WTC11 (cell line): ENCODE data around the gene YBX2. TPM values are rescaled to one million over a fixed set of nuclear protein-coding genes. Genes with fewer than 3 reads are reported as not detected.
A peak's percentile ranks its signal among the peaks of the same experiment; 100 is the strongest.
"Not testable (repeated sequence)": the region's sequence is repeated elsewhere in the genome, so short reads cannot be mapped to it uniquely, and the experiment has no call there.

Source experiments
- ATAC-seq: fragments of 200-7000 bp; cut with Tn5 transposase; 2 replicates; pipeline ENCODE4 v1.10.0; 2021; ENCODE audit warnings: mild to moderate bottlenecking, moderate library complexity
- CTCF ChIA-PET: fragments of 300-600 bp; sonication (Branson Sonifier 250); formaldehyde crosslinking; loops from one replicate; lab custom pipeline; 2021; ENCODE audit warnings: antibody characterized with exemption; lab: Charles Lee
- POLR2A ChIA-PET: fragments of 350-600 bp; sonication (Branson Sonifier 250); formaldehyde crosslinking; loops from one replicate; lab custom pipeline; 2021; ENCODE audit warnings: antibody characterized with exemption; lab: Charles Lee
- DNase-seq: peaks from one replicate; pipeline ENCODE4 v3.0.0; 2021; ENCODE audit warnings: low spot score
- H3K27ac Mint-ChIP-seq: 2 replicates; pipeline ENCODE4 v1.8.0; 2021; ENCODE audit warnings: mixed read lengths
- H3K27me3 Mint-ChIP-seq: 2 replicates; pipeline ENCODE4 v1.8.0; 2021; ENCODE audit warnings: low read depth, mild to moderate bottlenecking, moderate library complexity, mixed read lengths
- H3K36me3 Mint-ChIP-seq: 2 replicates; pipeline ENCODE4 v1.8.0; 2021; ENCODE audit warnings: mixed read lengths
- H3K4me1 Mint-ChIP-seq: 2 replicates; pipeline ENCODE4 v1.8.0; 2022; ENCODE audit warnings: mixed read lengths
- H3K4me3 Mint-ChIP-seq: 2 replicates; pipeline ENCODE4 v1.8.0; 2021; ENCODE audit warnings: mild to moderate bottlenecking, moderate library complexity, mixed read lengths
- H3K9me3 Mint-ChIP-seq: 2 replicates; pipeline ENCODE4 v1.8.0; 2021; ENCODE audit warnings: mixed read lengths
- ATF1 ChIP-seq: sonication (generic); formaldehyde crosslinking; IDR thresholded peaks from 2 replicates; pipeline ENCODE4 v1.8.1; 2023; ENCODE audit warnings: mild to moderate bottlenecking, moderate library complexity, missing genetic modification reagents
- ELF4 ChIP-seq: sonication (generic); formaldehyde crosslinking; IDR thresholded peaks from 2 replicates; pipeline ENCODE4 v1.8.1; 2022; ENCODE audit warnings: low read depth, mild to moderate bottlenecking, moderate library complexity, missing genetic modification reagents
- ETV6 ChIP-seq: sonication (generic); formaldehyde crosslinking; IDR thresholded peaks from 2 replicates; pipeline ENCODE4 v1.8.1; 2022; ENCODE audit warnings: mild to moderate bottlenecking, missing genetic modification reagents
- FOXK1 ChIP-seq: sonication (generic); formaldehyde crosslinking; IDR thresholded peaks from 2 replicates; pipeline ENCODE4 v1.8.0; 2022; ENCODE audit warnings: mild to moderate bottlenecking, moderate library complexity, missing genetic modification reagents
- FOXP1 ChIP-seq: sonication (generic); formaldehyde crosslinking; IDR thresholded peaks from 2 replicates; pipeline ENCODE4 v1.8.0; 2022; ENCODE audit warnings: missing genetic modification reagents, mild to moderate bottlenecking, moderate library complexity, borderline replicate concordance
- GRHL2 ChIP-seq: fragments of 250-450 bp; sonication (Bioruptor Pico); IDR thresholded peaks from 2 replicates; pipeline ENCODE4 v1.8.0; 2022; ENCODE audit warnings: mild to moderate bottlenecking, moderate library complexity; ENCODE audit not compliant: insufficient replicate concordance, severe bottlenecking
- MYBL2 ChIP-seq: sonication (generic); formaldehyde crosslinking; IDR thresholded peaks from 2 replicates; pipeline ENCODE4 v1.8.1; 2023; ENCODE audit warnings: mild to moderate bottlenecking, moderate library complexity, missing genetic modification reagents
- NFE2L1 ChIP-seq: sonication (generic); formaldehyde crosslinking; IDR thresholded peaks from 2 replicates; pipeline ENCODE4 v1.8.1; 2023; ENCODE audit warnings: missing genetic modification reagents
- NR3C1 ChIP-seq: sonication (generic); formaldehyde crosslinking; conservative IDR thresholded peaks from 2 replicates; pipeline ENCODE4 v1.8.1; 2023; ENCODE audit warnings: low read depth, mild to moderate bottlenecking, missing genetic modification reagents
- PRRX2 ChIP-seq: fragments of 250-450 bp; sonication (Bioruptor Pico); IDR thresholded peaks from 2 replicates; pipeline ENCODE4 v1.8.0; 2021; ENCODE audit warnings: mild to moderate bottlenecking
- SP1 ChIP-seq: sonication (generic); formaldehyde crosslinking; conservative IDR thresholded peaks from 2 replicates; pipeline ENCODE4 v1.8.1; 2022; ENCODE audit warnings: missing genetic modification reagents
- TEAD1 ChIP-seq: sonication (generic); formaldehyde crosslinking; IDR thresholded peaks from 2 replicates; pipeline ENCODE4 v1.8.0; 2022; ENCODE audit warnings: mild to moderate bottlenecking, missing genetic modification reagents
- ZBTB21 ChIP-seq: sonication (generic); formaldehyde crosslinking; IDR thresholded peaks from 2 replicates; pipeline ENCODE4 v1.8.1; 2023; ENCODE audit warnings: mild to moderate bottlenecking, missing genetic modification reagents, borderline replicate concordance
- ZNF121 ChIP-seq: sonication (generic); formaldehyde crosslinking; IDR thresholded peaks from 2 replicates; pipeline ENCODE4 v1.8.0; 2023; ENCODE audit warnings: missing genetic modification reagents
- ZNF317 ChIP-seq: sonication (generic); formaldehyde crosslinking; IDR thresholded peaks from 2 replicates; pipeline ENCODE4 v1.8.1; 2023; ENCODE audit warnings: low read depth, mild to moderate bottlenecking, moderate library complexity, missing genetic modification reagents, borderline replicate concordance
- ZNF423 ChIP-seq: fragments of 250-450 bp; sonication (Bioruptor Pico); IDR thresholded peaks from 2 replicates; pipeline ENCODE4 v2.1.2; 2022; ENCODE audit warnings: mild to moderate bottlenecking, moderate library complexity
- total RNA-seq: library from RNA; stranded (reverse); gene quantifications from 3 replicates; pipeline ENCODE4 v1.2.3, GENCODE V29; 2021
- TF ChIP-seq, protein P1 (sequence below): sonication (generic); formaldehyde crosslinking; IDR thresholded peaks from 2 replicates; pipeline ENCODE4 v1.8.0; 2022; ENCODE audit warnings: mild to moderate bottlenecking, missing genetic modification reagents
- TF ChIP-seq, protein P2 (sequence below): sonication (generic); formaldehyde crosslinking; conservative IDR thresholded peaks from 2 replicates; pipeline ENCODE4 v1.8.1; 2023; ENCODE audit warnings: mild to moderate bottlenecking, low read depth, missing genetic modification reagents, moderate library complexity
- TF ChIP-seq, protein P3 (sequence below): sonication (generic); formaldehyde crosslinking; IDR thresholded peaks from 2 replicates; pipeline ENCODE4 v1.8.1; 2023; ENCODE audit warnings: mild to moderate bottlenecking, missing genetic modification reagents
- TF ChIP-seq, protein P4 (sequence below): sonication (generic); formaldehyde crosslinking; IDR thresholded peaks from 2 replicates; pipeline ENCODE4 v1.8.0; 2023; ENCODE audit warnings: missing genetic modification reagents, mild to moderate bottlenecking, borderline replicate concordance
- TF ChIP-seq, protein P5 (sequence below): sonication (generic); formaldehyde crosslinking; IDR thresholded peaks from 2 replicates; pipeline ENCODE4 v1.8.0; 2023; ENCODE audit warnings: mild to moderate bottlenecking, missing genetic modification reagents

Gene YBX2
- total RNA-seq, 1 experiment from 2014 or later, result 26.8 TPM

DNA sequence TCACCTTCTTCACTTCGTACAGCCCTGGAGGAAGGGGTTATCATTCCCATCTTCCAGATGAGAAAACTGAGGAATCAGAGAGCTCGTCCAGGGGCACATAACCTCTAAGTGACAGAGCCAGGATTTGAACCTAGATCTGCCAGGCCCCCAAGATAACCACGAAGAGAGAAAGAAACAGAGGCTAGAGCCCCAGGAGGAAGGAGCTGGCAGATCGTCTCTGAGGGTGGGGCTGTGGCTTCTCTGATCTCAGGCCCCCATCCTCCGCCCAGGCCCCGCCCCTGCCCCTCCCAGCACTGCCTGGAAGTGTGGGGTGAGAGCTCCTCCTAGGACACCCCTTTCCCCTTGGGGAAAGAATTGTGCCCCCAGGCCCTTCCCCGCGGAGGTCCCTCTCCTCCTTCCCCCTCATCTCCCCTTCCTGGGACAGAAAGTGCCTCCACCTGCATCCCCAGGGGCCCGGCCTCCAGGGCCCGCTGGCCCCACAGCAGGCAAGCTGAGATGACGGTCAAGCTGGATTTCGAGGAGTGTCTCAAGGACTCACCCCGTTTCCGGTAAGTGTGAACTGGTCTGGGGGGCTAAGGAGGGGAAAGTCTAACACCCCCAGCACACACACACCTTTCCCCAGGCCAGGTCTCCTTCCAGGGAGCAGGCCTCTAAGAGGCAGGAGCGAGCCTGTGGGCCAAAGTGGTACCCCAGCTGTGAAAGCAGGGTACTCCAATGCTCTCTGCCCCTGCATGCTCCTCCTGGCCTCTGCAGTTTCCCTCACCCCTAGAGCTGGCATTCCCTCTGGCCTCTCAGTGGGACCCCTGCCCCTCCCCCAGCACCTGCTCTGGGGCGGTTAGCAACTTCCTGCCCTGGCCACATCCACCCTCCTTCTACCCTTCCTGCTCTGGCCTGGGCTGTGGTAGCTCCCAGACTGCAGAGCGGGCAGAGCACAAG, 42.1 kb upstream of the YBX2 start, which contains the start of gene ACAP1:
Gene ACAP1 (plus strand): TSS at position 290 of the 936 bp plus-strand sequence. CDS start 206 bp downstream, at position 496.
- DNase-seq (peak; percentile 78), ATAC-seq (peak; percentile 96)
- H3K9me3 Mint-ChIP-seq, result no peaks in the 10 kb centered on the region
- peaks cover 6% of the 10 kb centered on the region; the same call in 1 of the 2 replicates for H3K36me3 Mint-ChIP-seq
- no peaks in the 10 kb centered on the region for H3K27me3 Mint-ChIP-seq
- H3K4me3 Mint-ChIP-seq, result peak within 1 kb of the TSS; percentile 63
- peaks cover 34% of the 10 kb centered on the region for H3K4me1 Mint-ChIP-seq
- ChIA-PET POLR2A (interaction anchor here (0.6 to 2.5 kb wide), 12 partner anchors 13 to 301 kb away, joined by 3 to 22 read pairs (median 4); partner anchors contain the start of genes GPS2, SLC16A13 and TMEM256), CTCF (interaction anchor here (0.6 to 2.8 kb wide), 29 partner anchors 7 to 380 kb away, joined by 3 to 20 read pairs (median 5); partner anchors contain the start of genes KCTD11, PLSCR3, SLC2A4 and SOX15)
- TF ChIP-seq GRHL2 (CRISPR knock-in tag), result no peak
- no peak for TF ChIP-seq PRRX2
- no peak for TF ChIP-seq NR3C1 (CRISPR knock-in tag)
- TF ChIP-seq, protein P1, sequence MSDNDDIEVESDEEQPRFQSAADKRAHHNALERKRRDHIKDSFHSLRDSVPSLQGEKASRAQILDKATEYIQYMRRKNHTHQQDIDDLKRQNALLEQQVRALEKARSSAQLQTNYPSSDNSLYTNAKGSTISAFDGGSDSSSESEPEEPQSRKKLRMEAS (CRISPR knock-in tag), result peak; percentile 61
- peak; percentile 64 for TF ChIP-seq SP1 (CRISPR knock-in tag)
- TF ChIP-seq, protein P2, sequence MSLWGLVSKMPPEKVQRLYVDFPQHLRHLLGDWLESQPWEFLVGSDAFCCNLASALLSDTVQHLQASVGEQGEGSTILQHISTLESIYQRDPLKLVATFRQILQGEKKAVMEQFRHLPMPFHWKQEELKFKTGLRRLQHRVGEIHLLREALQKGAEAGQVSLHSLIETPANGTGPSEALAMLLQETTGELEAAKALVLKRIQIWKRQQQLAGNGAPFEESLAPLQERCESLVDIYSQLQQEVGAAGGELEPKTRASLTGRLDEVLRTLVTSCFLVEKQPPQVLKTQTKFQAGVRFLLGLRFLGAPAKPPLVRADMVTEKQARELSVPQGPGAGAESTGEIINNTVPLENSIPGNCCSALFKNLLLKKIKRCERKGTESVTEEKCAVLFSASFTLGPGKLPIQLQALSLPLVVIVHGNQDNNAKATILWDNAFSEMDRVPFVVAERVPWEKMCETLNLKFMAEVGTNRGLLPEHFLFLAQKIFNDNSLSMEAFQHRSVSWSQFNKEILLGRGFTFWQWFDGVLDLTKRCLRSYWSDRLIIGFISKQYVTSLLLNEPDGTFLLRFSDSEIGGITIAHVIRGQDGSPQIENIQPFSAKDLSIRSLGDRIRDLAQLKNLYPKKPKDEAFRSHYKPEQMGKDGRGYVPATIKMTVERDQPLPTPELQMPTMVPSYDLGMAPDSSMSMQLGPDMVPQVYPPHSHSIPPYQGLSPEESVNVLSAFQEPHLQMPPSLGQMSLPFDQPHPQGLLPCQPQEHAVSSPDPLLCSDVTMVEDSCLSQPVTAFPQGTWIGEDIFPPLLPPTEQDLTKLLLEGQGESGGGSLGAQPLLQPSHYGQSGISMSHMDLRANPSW (CRISPR knock-in tag), result no peak
- no peak for TF ChIP-seq ELF4 (CRISPR knock-in tag)
- peak; percentile 73 for TF ChIP-seq ETV6 (CRISPR knock-in tag)
- peak; percentile 67; the same call in 1 of the 2 replicates for TF ChIP-seq MYBL2 (CRISPR knock-in tag)
- TF ChIP-seq ATF1, result no peak
- TF ChIP-seq, protein P3, sequence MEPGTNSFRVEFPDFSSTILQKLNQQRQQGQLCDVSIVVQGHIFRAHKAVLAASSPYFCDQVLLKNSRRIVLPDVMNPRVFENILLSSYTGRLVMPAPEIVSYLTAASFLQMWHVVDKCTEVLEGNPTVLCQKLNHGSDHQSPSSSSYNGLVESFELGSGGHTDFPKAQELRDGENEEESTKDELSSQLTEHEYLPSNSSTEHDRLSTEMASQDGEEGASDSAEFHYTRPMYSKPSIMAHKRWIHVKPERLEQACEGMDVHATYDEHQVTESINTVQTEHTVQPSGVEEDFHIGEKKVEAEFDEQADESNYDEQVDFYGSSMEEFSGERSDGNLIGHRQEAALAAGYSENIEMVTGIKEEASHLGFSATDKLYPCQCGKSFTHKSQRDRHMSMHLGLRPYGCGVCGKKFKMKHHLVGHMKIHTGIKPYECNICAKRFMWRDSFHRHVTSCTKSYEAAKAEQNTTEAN (CRISPR knock-in tag), result peak; percentile 60; the same call in 1 of the 2 replicates
- TF ChIP-seq, protein P4, sequence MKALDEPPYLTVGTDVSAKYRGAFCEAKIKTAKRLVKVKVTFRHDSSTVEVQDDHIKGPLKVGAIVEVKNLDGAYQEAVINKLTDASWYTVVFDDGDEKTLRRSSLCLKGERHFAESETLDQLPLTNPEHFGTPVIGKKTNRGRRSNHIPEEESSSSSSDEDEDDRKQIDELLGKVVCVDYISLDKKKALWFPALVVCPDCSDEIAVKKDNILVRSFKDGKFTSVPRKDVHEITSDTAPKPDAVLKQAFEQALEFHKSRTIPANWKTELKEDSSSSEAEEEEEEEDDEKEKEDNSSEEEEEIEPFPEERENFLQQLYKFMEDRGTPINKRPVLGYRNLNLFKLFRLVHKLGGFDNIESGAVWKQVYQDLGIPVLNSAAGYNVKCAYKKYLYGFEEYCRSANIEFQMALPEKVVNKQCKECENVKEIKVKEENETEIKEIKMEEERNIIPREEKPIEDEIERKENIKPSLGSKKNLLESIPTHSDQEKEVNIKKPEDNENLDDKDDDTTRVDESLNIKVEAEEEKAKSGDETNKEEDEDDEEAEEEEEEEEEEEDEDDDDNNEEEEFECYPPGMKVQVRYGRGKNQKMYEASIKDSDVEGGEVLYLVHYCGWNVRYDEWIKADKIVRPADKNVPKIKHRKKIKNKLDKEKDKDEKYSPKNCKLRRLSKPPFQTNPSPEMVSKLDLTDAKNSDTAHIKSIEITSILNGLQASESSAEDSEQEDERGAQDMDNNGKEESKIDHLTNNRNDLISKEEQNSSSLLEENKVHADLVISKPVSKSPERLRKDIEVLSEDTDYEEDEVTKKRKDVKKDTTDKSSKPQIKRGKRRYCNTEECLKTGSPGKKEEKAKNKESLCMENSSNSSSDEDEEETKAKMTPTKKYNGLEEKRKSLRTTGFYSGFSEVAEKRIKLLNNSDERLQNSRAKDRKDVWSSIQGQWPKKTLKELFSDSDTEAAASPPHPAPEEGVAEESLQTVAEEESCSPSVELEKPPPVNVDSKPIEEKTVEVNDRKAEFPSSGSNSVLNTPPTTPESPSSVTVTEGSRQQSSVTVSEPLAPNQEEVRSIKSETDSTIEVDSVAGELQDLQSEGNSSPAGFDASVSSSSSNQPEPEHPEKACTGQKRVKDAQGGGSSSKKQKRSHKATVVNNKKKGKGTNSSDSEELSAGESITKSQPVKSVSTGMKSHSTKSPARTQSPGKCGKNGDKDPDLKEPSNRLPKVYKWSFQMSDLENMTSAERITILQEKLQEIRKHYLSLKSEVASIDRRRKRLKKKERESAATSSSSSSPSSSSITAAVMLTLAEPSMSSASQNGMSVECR, result peak; percentile 62; the same call in 1 of the 2 replicates
- peak; percentile 71; the same call in 1 of the 2 replicates for TF ChIP-seq NFE2L1 (CRISPR knock-in tag)
- TF ChIP-seq ZBTB21, result no peak
- TF ChIP-seq, protein P5, sequence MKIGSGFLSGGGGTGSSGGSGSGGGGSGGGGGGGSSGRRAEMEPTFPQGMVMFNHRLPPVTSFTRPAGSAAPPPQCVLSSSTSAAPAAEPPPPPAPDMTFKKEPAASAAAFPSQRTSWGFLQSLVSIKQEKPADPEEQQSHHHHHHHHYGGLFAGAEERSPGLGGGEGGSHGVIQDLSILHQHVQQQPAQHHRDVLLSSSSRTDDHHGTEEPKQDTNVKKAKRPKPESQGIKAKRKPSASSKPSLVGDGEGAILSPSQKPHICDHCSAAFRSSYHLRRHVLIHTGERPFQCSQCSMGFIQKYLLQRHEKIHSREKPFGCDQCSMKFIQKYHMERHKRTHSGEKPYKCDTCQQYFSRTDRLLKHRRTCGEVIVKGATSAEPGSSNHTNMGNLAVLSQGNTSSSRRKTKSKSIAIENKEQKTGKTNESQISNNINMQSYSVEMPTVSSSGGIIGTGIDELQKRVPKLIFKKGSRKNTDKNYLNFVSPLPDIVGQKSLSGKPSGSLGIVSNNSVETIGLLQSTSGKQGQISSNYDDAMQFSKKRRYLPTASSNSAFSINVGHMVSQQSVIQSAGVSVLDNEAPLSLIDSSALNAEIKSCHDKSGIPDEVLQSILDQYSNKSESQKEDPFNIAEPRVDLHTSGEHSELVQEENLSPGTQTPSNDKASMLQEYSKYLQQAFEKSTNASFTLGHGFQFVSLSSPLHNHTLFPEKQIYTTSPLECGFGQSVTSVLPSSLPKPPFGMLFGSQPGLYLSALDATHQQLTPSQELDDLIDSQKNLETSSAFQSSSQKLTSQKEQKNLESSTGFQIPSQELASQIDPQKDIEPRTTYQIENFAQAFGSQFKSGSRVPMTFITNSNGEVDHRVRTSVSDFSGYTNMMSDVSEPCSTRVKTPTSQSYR, result peak; percentile 98
- 0 out of 2 replicates have a peak, but pooled peaks have one; percentile 51 for TF ChIP-seq FOXK1 (CRISPR knock-in tag)
- peak; percentile 79; the same call in 1 of the 2 replicates for TF ChIP-seq ZNF121 (CRISPR knock-in tag)
- no peak for TF ChIP-seq ZNF423 (CRISPR knock-in tag)
- TF ChIP-seq ZNF317, result no peak
- peak; percentile 64; the same call in 1 of the 2 replicates for TF ChIP-seq TEAD1 (CRISPR knock-in tag)
- peak; percentile 73; the same call in 1 of the 2 replicates for TF ChIP-seq FOXP1 (CRISPR knock-in tag)
- H3K27ac Mint-ChIP-seq, result peak within 1 kb of the TSS; percentile 98

DNA sequence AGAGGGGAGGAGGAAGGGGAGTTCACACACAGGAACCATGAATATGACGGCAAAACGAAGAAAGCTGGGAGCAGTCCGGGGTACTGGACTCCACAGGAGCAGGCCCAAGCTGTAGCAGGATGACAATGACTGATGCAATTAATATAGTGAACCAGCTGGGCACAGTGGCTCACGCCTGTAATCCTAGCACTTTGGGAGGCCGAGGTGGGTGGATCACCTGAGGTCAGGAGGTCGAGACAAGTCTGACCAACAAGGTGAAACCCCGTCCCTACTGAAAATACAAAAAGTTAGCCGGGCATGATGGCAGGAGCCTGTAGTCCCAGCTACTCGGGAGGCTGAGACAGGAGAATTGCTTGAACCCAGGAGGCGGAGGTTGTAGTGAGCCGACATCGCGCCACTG, 41.3 kb upstream of the YBX2 start:
- Mint-ChIP-seq H3K27ac (peak overlapping the region; percentile 92), H3K4me3 (peak overlapping the region; percentile 63; the same call in 1 of the 2 replicates)
- CTCF ChIA-PET, result interaction anchor here (0.6 to 2.8 kb wide), 14 partner anchors 12 to 321 kb away, joined by 3 to 20 read pairs (median 6); partner anchors contain the start of genes KCTD11, PLSCR3, SLC2A4 and TMEM102

More for the DNA sequence above, 41.3 kb upstream of the YBX2 start:
- H3K27me3 Mint-ChIP-seq, DNase-seq, H3K9me3 Mint-ChIP-seq, ATAC-seq, H3K36me3 Mint-ChIP-seq: not testable (repeated sequence)
- POLR2A ChIA-PET, result interaction anchor here (0.6 to 2.5 kb wide), 3 partner anchors 14 to 98 kb away, joined by 3 to 22 read pairs (median 3); no protein-coding TSS in a partner anchor
- H3K4me1 Mint-ChIP-seq, result peaks cover 35% of the 10 kb centered on the region
